Measurements from ENCODE around the gene RAD18.

RAD18 gene

GRCh38 chr3:8964436-8965370 is 1.4 kb upstream of the RAD18 start:
- Histone ChIP-seq H3K4me1 (ENCODE audit: insufficient read depth, low read length) (peaks cover 18% of the 10 kb centered on the region), H3K36me3 (ENCODE audit: insufficient read depth, low read length) (peaks cover 3% of the 10 kb centered on the region; the same call in 1 of the 2 replicates), H3K27ac (ENCODE audit: low read depth, low read length) (peak overlapping the region; percentile 82), H3K9me3 (ENCODE audit: insufficient read depth, low read depth, low read length) (no peaks in the 10 kb centered on the region), H3K27me3 (ENCODE audit: insufficient read depth, low read length) (no peaks in the 10 kb centered on the region), H3K4me3 (ENCODE audit: low read length) (no peak overlapping the region), H3K9ac (ENCODE audit: low read depth, low read length) (peak overlapping the region; percentile 64; the same call in 1 of the 2 replicates)
- 58% methylated on average over 10 of the region's 11 CpGs for WGBS

GRCh38 chr3:8962226-8962861 is 928 bp downstream of the RAD18 start:
- no peaks in the 10 kb centered on the region for H3K27me3 ChIP-seq (ENCODE audit: insufficient read depth, low read length)
- H3K4me3 ChIP-seq (ENCODE audit: low read length), result peak overlapping the region; percentile 77
- peaks cover 18% of the 10 kb centered on the region for H3K4me1 ChIP-seq (ENCODE audit: insufficient read depth, low read length)
- no peaks in the 10 kb centered on the region for H3K9me3 ChIP-seq (ENCODE audit: insufficient read depth, low read depth, low read length)
- peak overlapping the region; percentile 75 for H3K9ac ChIP-seq (ENCODE audit: low read depth, low read length)
- no peak overlapping the region for H3K27ac ChIP-seq (ENCODE audit: low read depth, low read length)
- H3K36me3 ChIP-seq (ENCODE audit: insufficient read depth, low read length), result peaks cover 25% of the 10 kb centered on the region
- WGBS, result 42% methylated on average over 6 of the region's 6 CpGs

DNA sequence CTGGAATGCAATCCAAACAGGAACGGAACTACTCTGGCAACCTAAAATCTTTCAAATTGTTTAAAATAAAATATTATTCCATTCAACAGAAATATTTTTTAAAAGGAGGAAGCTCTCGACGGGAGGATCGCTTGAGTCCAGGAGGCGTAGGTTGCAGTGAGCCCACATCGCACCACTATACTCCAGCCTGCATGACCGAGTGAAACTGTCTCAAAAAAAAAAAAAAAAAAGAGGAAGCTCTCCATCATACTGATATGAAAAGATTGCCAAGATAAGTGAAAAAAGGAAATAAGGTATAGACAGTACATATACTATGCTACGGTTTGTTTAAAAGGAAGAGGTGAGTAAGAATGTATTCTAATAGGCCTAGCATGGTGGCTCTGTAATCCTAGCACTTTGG is 3.6 kb downstream of the RAD18 start:
- H3K27ac ChIP-seq (ENCODE audit: low read depth, low read length), result no peak overlapping the region
- WGBS, result over 99% methylated on average over 7 of the region's 8 CpGs
- no peak overlapping the region for H3K4me3 ChIP-seq (ENCODE audit: low read length)
- no peaks in the 10 kb centered on the region for H3K9me3 ChIP-seq (ENCODE audit: insufficient read depth, low read depth, low read length)
- H3K36me3 ChIP-seq (ENCODE audit: insufficient read depth, low read length), result peaks cover 40% of the 10 kb centered on the region
- H3K9ac ChIP-seq (ENCODE audit: low read depth, low read length), result no peak overlapping the region
- H3K4me1 ChIP-seq (ENCODE audit: insufficient read depth, low read length), result peaks cover 12% of the 10 kb centered on the region
- H3K27me3 ChIP-seq (ENCODE audit: insufficient read depth, low read length), result no peaks in the 10 kb centered on the region

DNA sequence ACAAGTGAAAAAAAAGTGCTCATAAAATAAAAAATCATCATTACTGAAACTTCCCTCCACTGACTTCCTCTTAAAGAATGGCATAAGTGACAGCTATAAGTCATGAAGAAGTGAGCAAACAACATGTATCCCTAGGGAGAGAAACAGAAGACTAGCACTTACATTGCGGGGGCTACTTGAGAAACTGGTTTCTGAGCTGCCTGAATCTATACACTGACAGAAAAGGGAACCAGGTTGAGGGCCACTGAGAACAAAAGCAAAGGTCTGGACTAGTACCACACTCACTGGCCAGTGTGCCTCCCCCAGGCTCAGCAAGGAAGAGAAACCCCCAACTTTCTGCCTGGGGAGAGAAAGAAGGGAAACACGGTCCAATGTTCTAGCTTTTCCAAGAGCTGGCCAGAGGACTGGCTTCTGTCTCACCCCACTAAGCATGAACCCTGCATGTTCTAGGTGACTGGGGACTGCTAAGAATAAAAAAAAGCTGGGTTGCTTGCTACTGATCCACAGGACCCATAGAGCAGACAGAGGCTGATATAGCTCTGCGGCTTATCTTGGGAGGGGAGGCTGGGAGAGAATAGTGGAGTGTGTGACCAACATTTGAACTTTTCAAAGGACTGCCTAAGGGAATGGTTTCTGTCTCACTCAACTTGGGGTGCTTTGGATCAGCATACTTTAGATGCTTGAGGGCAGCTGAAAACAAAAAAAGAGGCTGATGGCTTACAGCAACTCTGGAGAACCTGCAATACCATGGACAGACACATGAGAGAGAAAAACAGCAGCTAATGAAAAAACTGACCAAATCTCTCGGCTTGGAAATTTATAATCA is 8.1 kb downstream of the RAD18 start:
- Histone ChIP-seq H3K4me1 (ENCODE audit: insufficient read depth, low read length) (no peaks in the 10 kb centered on the region; the same call in 1 of the 2 replicates), H3K27me3 (ENCODE audit: insufficient read depth, low read length) (no peaks in the 10 kb centered on the region), H3K9ac (ENCODE audit: low read depth, low read length) (no peak overlapping the region), H3K4me3 (ENCODE audit: low read length) (no peak overlapping the region), H3K36me3 (ENCODE audit: insufficient read depth, low read length) (peaks cover 37% of the 10 kb centered on the region), H3K27ac (ENCODE audit: low read depth, low read length) (no peak overlapping the region), H3K9me3 (ENCODE audit: insufficient read depth, low read depth, low read length) (no peaks in the 10 kb centered on the region)
- whole genome bisulfite sequencing, result 94% methylated on average over 4 of the region's 4 CpGs

GRCh38 chr3:8953313-8953712 is 10.0 kb downstream of the RAD18 start:
- no peaks in the 10 kb centered on the region for H3K9me3 ChIP-seq (ENCODE audit: insufficient read depth, low read depth, low read length)
- H3K27me3 ChIP-seq (ENCODE audit: insufficient read depth, low read length), result no peaks in the 10 kb centered on the region
- H3K4me1 ChIP-seq (ENCODE audit: insufficient read depth, low read length), result peaks cover 4% of the 10 kb centered on the region; the same call in 1 of the 2 replicates
- H3K36me3 ChIP-seq (ENCODE audit: insufficient read depth, low read length), result peaks cover 26% of the 10 kb centered on the region
- no peak overlapping the region for H3K27ac ChIP-seq (ENCODE audit: low read depth, low read length)
- no peak overlapping the region for H3K4me3 ChIP-seq (ENCODE audit: low read length)
- no peak overlapping the region for H3K9ac ChIP-seq (ENCODE audit: low read depth, low read length)

GRCh38 chr3:8952130-8952529 is 11.1 kb downstream of the RAD18 start:
- no peak overlapping the region for H3K9ac ChIP-seq (ENCODE audit: low read depth, low read length)
- peaks cover 4% of the 10 kb centered on the region; the same call in 1 of the 2 replicates for H3K4me1 ChIP-seq (ENCODE audit: insufficient read depth, low read length)
- H3K27me3 ChIP-seq (ENCODE audit: insufficient read depth, low read length), result no peaks in the 10 kb centered on the region

GRCh38 chr3:8945890-8946600 is 17.2 kb downstream of the RAD18 start:
- 0 out of 2 replicates have a peak, but pooled peaks cover 4% of the 10 kb centered on the region for H3K4me1 ChIP-seq (ENCODE audit: insufficient read depth, low read length)
- no peak overlapping the region for H3K9ac ChIP-seq (ENCODE audit: low read depth, low read length)
- H3K36me3 ChIP-seq (ENCODE audit: insufficient read depth, low read length), result peaks cover 63% of the 10 kb centered on the region
- H3K27ac ChIP-seq (ENCODE audit: low read depth, low read length), result no peak overlapping the region
- no peak overlapping the region for H3K4me3 ChIP-seq (ENCODE audit: low read length)
- WGBS, result 83% methylated on average over 3 of the region's 3 CpGs
- no peaks in the 10 kb centered on the region for H3K27me3 ChIP-seq (ENCODE audit: insufficient read depth, low read length)
- H3K9me3 ChIP-seq (ENCODE audit: insufficient read depth, low read depth, low read length), result peaks cover 12% of the 10 kb centered on the region; the same call in 1 of the 2 replicates

More at GRCh38 chr3:8952130-8952529, 11.1 kb downstream of the RAD18 start:
- peaks cover 25% of the 10 kb centered on the region for H3K36me3 ChIP-seq (ENCODE audit: insufficient read depth, low read length)
- H3K4me3 ChIP-seq (ENCODE audit: low read length), result no peak overlapping the region
- H3K9me3 ChIP-seq (ENCODE audit: insufficient read depth, low read depth, low read length), result no peaks in the 10 kb centered on the region
- H3K27ac ChIP-seq (ENCODE audit: low read depth, low read length), result no peak overlapping the region

GRCh38 chr3:8942746-8943488 is 20.4 kb downstream of the RAD18 start:
- Histone ChIP-seq H3K9ac (ENCODE audit: low read depth, low read length) (no peak overlapping the region), H3K27ac (ENCODE audit: low read depth, low read length) (no peak overlapping the region), H3K27me3 (ENCODE audit: insufficient read depth, low read length) (no peaks in the 10 kb centered on the region), H3K9me3 (ENCODE audit: insufficient read depth, low read depth, low read length) (peaks cover 12% of the 10 kb centered on the region; the same call in 1 of the 2 replicates), H3K4me3 (ENCODE audit: low read length) (no peak overlapping the region), H3K36me3 (ENCODE audit: insufficient read depth, low read length) (peaks cover 89% of the 10 kb centered on the region), H3K4me1 (ENCODE audit: insufficient read depth, low read length) (no peaks in the 10 kb centered on the region)
- 96% methylated on average over 4 of the region's 4 CpGs for WGBS

DNA sequence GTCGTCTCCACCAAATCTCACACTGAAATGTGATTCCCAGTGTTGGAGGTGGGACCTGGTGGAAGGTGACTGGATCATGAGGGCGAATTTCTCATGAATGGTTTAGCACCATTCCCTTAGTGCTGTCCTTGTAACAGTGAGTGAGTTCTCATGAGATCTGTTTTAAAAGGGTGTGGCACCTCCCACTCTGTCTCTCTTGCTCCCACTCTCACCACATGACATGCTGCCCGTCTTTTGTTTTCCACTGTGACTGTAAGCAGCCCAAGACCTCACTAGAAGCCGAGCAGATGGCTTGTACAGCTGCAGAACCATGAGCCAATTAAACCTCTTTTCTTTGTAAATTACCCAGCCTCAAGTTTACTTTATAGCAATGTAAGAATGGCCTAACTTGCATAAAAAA is 21.2 kb downstream of the RAD18 start:
- WGBS, result 91% methylated on average over 4 of the region's 4 CpGs
- no peak overlapping the region for H3K9ac ChIP-seq (ENCODE audit: low read depth, low read length)
- H3K27me3 ChIP-seq (ENCODE audit: insufficient read depth, low read length), result no peaks in the 10 kb centered on the region
- H3K9me3 ChIP-seq (ENCODE audit: insufficient read depth, low read depth, low read length), result peaks cover 12% of the 10 kb centered on the region; the same call in 1 of the 2 replicates
- H3K4me1 ChIP-seq (ENCODE audit: insufficient read depth, low read length), result no peaks in the 10 kb centered on the region
- peaks cover 90% of the 10 kb centered on the region for H3K36me3 ChIP-seq (ENCODE audit: insufficient read depth, low read length)
- H3K27ac ChIP-seq (ENCODE audit: low read depth, low read length), result no peak overlapping the region
- H3K4me3 ChIP-seq (ENCODE audit: low read length), result no peak overlapping the region

DNA sequence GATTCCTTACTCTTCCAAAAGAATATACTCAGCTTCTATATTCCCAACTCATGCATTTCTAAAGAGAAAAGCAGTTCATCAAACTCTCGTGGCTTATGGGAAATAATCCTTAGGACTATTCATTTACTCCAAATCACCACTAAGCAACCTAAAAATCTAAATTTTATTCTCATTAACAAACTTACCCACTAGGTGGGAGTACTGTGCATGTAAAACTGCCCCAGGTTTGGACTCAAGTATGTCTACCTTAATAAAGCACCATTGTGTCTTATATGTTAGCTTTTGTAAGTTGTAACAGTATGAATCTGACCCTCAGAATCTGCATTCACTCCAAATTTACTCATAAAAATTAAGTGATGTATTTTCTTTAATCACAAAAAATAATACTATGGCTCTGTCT is 25.3 kb downstream of the RAD18 start:
- Histone ChIP-seq H3K4me3 (ENCODE audit: low read length) (no peak overlapping the region), H3K4me1 (ENCODE audit: insufficient read depth, low read length) (no peaks in the 10 kb centered on the region), H3K9ac (ENCODE audit: low read depth, low read length) (no peak overlapping the region), H3K27me3 (ENCODE audit: insufficient read depth, low read length) (no peaks in the 10 kb centered on the region), H3K36me3 (ENCODE audit: insufficient read depth, low read length) (peaks cover 90% of the 10 kb centered on the region), H3K9me3 (ENCODE audit: insufficient read depth, low read depth, low read length) (peaks cover under 1% of the 10 kb centered on the region; the same call in 1 of the 2 replicates), H3K27ac (ENCODE audit: low read depth, low read length) (no peak overlapping the region)
- 97% methylated on average over 1 of the region's 1 CpG for WGBS

Data from HUES64 (cell line).